HepG2 (cell line): ENCODE measurements around the gene YIPF3. TPM values are rescaled to one million over a fixed set of nuclear protein-coding genes. Genes with fewer than 3 reads are reported as not detected.
A peak's percentile ranks its signal among the peaks of the same experiment; 100 is the strongest.

Experiments
- ARNT2 ChIP-seq: sonication (generic); formaldehyde crosslinking; IDR thresholded peaks from 2 replicates; pipeline ENCODE4 v1.8.0; 2022; ENCODE audit warnings: mild to moderate bottlenecking, low read depth, missing genetic modification reagents, moderate library complexity
- CREB1 ChIP-seq, 2 experiments: fragments of 450-650 bp in 1 of 2; IDR thresholded peaks; 2 replicates each; pipeline ENCODE4 v1.6.1; 2016 to 2017; ENCODE audit warnings: control low read depth in 1 of 2, mild to moderate bottlenecking in 1 of 2, missing compliant biosample characterization in 1 of 2, missing genetic modification characterization in 1 of 2
- DMAP1 ChIP-seq: IDR thresholded peaks from 2 replicates; pipeline ENCODE4 v1.6.1; 2016
- GATA4 ChIP-seq: sonication (generic); IDR thresholded peaks from 2 replicates; pipeline ENCODE4 v1.6.1; 2016; ENCODE audit warnings: antibody characterized with exemption, low read depth, borderline replicate concordance
- GTF3A ChIP-seq: sonication (generic); formaldehyde crosslinking; conservative IDR thresholded peaks from 2 replicates; pipeline ENCODE4 v1.4.0; 2020; ENCODE audit warnings: mild to moderate bottlenecking, missing genetic modification reagents
- JUND ChIP-seq: sonication (generic); formaldehyde crosslinking; IDR thresholded peaks from 2 replicates; pipeline ENCODE4 v1.8.0; 2022; ENCODE audit warnings: mild to moderate bottlenecking, missing genetic modification reagents
- KLF15 ChIP-seq: sonication (generic); formaldehyde crosslinking; IDR thresholded peaks from 2 replicates; pipeline ENCODE4 v1.8.1; 2023; ENCODE audit warnings: borderline replicate concordance, mild to moderate bottlenecking, inconsistent platforms, missing genetic modification reagents, mixed read lengths
- SRF ChIP-seq: IDR thresholded peaks from 2 replicates; pipeline ENCODE4 v1.6.1; 2011; ENCODE audit warnings: mild to moderate bottlenecking, low read depth, low read length, moderate library complexity
- TOPORS ChIP-seq: sonication (generic); formaldehyde crosslinking; IDR thresholded peaks from 2 replicates; pipeline ENCODE4 v1.8.0; 2023; ENCODE audit warnings: mild to moderate bottlenecking, missing genetic modification reagents
- ZBTB42 ChIP-seq: sonication (generic); formaldehyde crosslinking; IDR thresholded peaks from 2 replicates; pipeline ENCODE4 v1.5.0; 2020; ENCODE audit warnings: mild to moderate bottlenecking, missing genetic modification reagents
- ZBTB7A ChIP-seq: sonication (generic); formaldehyde crosslinking; IDR thresholded peaks from 2 replicates; pipeline ENCODE4 v1.8.0; 2022; ENCODE audit warnings: mild to moderate bottlenecking, missing genetic modification reagents
- ZNF431 ChIP-seq: sonication (generic); formaldehyde crosslinking; IDR thresholded peaks from 2 replicates; pipeline ENCODE4 v1.9.0; 2022; ENCODE audit warnings: missing genetic modification reagents, low read depth, mild to moderate bottlenecking, borderline replicate concordance
- ZNF530 ChIP-seq: sonication (generic); formaldehyde crosslinking; IDR thresholded peaks from 2 replicates; pipeline ENCODE4 v1.5.0; 2020; ENCODE audit warnings: low read depth, mild to moderate bottlenecking, missing genetic modification reagents
- polyA plus RNA-seq, 8 experiments: library from polyadenylated mRNA; depleted of rRNA in 3 of 8; stranded (reverse) in 7 of 8; unstranded in 1 of 8; fragments of >200 nt; fragmentation: Illumina TruSeq in 4 of 8; extraction: Trizol in 4 of 8; gene quantifications; 2 replicates each; pipeline versions ENCODE4 v1.2.1 to v1.2.3, GENCODE V29; 2011 to 2016; ENCODE audit warnings: low read depth in 4 of 8, missing spikeins in 1 of 8, mixed read lengths in 1 of 8; ENCODE audit not compliant: insufficient read depth in 1 of 8
- total RNA-seq, 5 experiments: library from RNA; depleted of rRNA; stranded (reverse); fragments of >200 nt; fragmentation: Illumina TruSeq; extraction: Trizol; gene quantifications; 2 replicates each; pipeline ENCODE4 v1.2.3, GENCODE V29; 2016; ENCODE audit warnings: low read depth in 1 of 5
- TF ChIP-seq, protein P1 (sequence below): IDR thresholded peaks from 2 replicates; pipeline ENCODE4 v1.6.1; 2016; ENCODE audit warnings: low read depth, missing genetic modification reagents, missing compliant biosample characterization
- TF ChIP-seq, protein P2 (sequence below): sonication (generic); formaldehyde crosslinking; conservative IDR thresholded peaks from 2 replicates; pipeline ENCODE4 v1.8.0; 2022; ENCODE audit warnings: low read depth, missing genetic modification reagents
- TF ChIP-seq, protein P3 (sequence below): sonication (generic); formaldehyde crosslinking; IDR thresholded peaks from 2 replicates; pipeline ENCODE4 v1.4.0; 2020; ENCODE audit warnings: low read depth, mild to moderate bottlenecking, missing genetic modification reagents
- TF ChIP-seq, protein P4 (sequence below): IDR thresholded peaks from 2 replicates; pipeline ENCODE4 v1.6.1; 2012; ENCODE audit warnings: low read length, improper control_type of control experiment

The YIPF3 gene
- total and polyA plus RNA-seq, 2 of the 13 experiments (the other 11 are each of a cell fraction or from before 2014, with no cell fraction given), result 107 to 206 TPM

DNA sequence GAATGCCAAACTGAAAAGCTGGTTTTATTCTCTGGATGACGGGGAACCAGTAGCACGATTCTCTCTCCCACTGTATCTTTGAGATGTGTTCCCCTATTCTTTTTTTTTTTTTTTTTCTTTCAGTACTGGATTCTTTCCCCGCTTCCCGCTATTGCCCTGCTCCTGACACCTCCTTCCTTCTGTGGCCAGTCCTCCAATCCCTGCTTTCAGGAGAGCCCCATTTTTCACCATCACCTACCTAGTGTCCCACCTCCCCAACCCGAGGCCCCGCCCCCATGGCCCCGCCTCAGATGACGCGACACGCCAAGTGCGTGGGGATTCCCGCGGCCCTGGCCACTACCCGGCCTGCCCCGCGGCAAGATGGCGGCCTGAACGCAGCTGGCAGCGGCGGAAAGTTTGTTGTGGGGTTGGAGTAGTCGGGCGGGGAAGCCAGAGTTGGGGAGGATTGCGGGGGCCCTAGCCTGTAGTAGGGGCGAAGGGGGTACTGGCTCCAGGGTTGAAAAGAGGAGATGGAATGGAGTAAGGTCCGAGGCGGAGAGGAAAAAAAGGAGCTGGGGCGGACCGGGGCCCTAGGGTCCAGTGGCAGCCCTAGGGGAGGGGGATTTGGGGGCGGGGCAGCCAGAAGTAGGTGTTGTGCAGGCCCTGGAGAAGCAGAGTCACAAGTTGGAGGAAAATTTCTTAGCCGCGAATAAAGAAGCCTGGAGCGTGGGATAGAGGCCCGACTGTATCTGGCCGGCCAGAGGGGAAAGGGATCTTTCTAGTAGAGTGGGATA, 39.3 kb downstream of the YIPF3 start, which contains the start of gene TJAP1 (continued):
- TF ChIP-seq, protein P1, sequence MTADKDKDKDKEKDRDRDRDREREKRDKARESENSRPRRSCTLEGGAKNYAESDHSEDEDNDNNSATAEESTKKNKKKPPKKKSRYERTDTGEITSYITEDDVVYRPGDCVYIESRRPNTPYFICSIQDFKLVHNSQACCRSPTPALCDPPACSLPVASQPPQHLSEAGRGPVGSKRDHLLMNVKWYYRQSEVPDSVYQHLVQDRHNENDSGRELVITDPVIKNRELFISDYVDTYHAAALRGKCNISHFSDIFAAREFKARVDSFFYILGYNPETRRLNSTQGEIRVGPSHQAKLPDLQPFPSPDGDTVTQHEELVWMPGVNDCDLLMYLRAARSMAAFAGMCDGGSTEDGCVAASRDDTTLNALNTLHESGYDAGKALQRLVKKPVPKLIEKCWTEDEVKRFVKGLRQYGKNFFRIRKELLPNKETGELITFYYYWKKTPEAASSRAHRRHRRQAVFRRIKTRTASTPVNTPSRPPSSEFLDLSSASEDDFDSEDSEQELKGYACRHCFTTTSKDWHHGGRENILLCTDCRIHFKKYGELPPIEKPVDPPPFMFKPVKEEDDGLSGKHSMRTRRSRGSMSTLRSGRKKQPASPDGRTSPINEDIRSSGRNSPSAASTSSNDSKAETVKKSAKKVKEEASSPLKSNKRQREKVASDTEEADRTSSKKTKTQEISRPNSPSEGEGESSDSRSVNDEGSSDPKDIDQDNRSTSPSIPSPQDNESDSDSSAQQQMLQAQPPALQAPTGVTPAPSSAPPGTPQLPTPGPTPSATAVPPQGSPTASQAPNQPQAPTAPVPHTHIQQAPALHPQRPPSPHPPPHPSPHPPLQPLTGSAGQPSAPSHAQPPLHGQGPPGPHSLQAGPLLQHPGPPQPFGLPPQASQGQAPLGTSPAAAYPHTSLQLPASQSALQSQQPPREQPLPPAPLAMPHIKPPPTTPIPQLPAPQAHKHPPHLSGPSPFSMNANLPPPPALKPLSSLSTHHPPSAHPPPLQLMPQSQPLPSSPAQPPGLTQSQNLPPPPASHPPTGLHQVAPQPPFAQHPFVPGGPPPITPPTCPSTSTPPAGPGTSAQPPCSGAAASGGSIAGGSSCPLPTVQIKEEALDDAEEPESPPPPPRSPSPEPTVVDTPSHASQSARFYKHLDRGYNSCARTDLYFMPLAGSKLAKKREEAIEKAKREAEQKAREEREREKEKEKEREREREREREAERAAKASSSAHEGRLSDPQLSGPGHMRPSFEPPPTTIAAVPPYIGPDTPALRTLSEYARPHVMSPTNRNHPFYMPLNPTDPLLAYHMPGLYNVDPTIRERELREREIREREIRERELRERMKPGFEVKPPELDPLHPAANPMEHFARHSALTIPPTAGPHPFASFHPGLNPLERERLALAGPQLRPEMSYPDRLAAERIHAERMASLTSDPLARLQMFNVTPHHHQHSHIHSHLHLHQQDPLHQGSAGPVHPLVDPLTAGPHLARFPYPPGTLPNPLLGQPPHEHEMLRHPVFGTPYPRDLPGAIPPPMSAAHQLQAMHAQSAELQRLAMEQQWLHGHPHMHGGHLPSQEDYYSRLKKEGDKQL, result no peak
- TF ChIP-seq KLF15 (CRISPR knock-in tag), result no peak
- no peak for TF ChIP-seq DMAP1 (CRISPR knock-in tag)
- no peak for TF ChIP-seq ZNF431 (CRISPR knock-in tag)
- peak; percentile 76; the same call in 1 of the 2 replicates for TF ChIP-seq ARNT2 (CRISPR knock-in tag)
- peak; percentile 84 for TF ChIP-seq CREB1 (IDR thresholded peaks at IDR 0.05)
- peak; percentile 95 for TF ChIP-seq CREB1 (CRISPR knock-in tag; IDR thresholded peaks at IDR 0.05)
- TF ChIP-seq, protein P2, sequence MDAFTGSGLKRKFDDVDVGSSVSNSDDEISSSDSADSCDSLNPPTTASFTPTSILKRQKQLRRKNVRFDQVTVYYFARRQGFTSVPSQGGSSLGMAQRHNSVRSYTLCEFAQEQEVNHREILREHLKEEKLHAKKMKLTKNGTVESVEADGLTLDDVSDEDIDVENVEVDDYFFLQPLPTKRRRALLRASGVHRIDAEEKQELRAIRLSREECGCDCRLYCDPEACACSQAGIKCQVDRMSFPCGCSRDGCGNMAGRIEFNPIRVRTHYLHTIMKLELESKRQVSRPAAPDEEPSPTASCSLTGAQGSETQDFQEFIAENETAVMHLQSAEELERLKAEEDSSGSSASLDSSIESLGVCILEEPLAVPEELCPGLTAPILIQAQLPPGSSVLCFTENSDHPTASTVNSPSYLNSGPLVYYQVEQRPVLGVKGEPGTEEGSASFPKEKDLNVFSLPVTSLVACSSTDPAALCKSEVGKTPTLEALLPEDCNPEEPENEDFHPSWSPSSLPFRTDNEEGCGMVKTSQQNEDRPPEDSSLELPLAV (CRISPR knock-in tag), result peak; percentile 21; the same call in 1 of the 2 replicates
- TF ChIP-seq ZBTB42 (CRISPR knock-in tag), result 0 out of 2 replicates have a peak, but pooled peaks have one; percentile 41
- TF ChIP-seq GTF3A (CRISPR knock-in tag), result no peak
- TF ChIP-seq, protein P3, sequence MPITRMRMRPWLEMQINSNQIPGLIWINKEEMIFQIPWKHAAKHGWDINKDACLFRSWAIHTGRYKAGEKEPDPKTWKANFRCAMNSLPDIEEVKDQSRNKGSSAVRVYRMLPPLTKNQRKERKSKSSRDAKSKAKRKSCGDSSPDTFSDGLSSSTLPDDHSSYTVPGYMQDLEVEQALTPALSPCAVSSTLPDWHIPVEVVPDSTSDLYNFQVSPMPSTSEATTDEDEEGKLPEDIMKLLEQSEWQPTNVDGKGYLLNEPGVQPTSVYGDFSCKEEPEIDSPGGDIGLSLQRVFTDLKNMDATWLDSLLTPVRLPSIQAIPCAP (CRISPR knock-in tag), result no peak
- TF ChIP-seq JUND (CRISPR knock-in tag), result peak; percentile 68; the same call in 1 of the 2 replicates
- TF ChIP-seq ZNF530, result no peak
- TF ChIP-seq ZBTB7A, result peak; percentile 55; the same call in 1 of the 2 replicates
- TF ChIP-seq, protein P4, sequence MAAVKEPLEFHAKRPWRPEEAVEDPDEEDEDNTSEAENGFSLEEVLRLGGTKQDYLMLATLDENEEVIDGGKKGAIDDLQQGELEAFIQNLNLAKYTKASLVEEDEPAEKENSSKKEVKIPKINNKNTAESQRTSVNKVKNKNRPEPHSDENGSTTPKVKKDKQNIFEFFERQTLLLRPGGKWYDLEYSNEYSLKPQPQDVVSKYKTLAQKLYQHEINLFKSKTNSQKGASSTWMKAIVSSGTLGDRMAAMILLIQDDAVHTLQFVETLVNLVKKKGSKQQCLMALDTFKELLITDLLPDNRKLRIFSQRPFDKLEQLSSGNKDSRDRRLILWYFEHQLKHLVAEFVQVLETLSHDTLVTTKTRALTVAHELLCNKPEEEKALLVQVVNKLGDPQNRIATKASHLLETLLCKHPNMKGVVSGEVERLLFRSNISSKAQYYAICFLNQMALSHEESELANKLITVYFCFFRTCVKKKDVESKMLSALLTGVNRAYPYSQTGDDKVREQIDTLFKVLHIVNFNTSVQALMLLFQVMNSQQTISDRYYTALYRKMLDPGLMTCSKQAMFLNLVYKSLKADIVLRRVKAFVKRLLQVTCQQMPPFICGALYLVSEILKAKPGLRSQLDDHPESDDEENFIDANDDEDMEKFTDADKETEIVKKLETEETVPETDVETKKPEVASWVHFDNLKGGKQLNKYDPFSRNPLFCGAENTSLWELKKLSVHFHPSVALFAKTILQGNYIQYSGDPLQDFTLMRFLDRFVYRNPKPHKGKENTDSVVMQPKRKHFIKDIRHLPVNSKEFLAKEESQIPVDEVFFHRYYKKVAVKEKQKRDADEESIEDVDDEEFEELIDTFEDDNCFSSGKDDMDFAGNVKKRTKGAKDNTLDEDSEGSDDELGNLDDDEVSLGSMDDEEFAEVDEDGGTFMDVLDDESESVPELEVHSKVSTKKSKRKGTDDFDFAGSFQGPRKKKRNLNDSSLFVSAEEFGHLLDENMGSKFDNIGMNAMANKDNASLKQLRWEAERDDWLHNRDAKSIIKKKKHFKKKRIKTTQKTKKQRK, result no peak
- 0 out of 2 replicates have a peak, but pooled peaks have one; percentile 57 for TF ChIP-seq TOPORS (CRISPR knock-in tag)
- no peak for TF ChIP-seq GATA4
- TF ChIP-seq SRF, result no peak
